ENCODE data around the gene RRP8. TPM values are rescaled to one million over a fixed set of nuclear protein-coding genes. Genes with fewer than 3 reads are reported as not detected.
A peak's percentile ranks its signal among the peaks of the same experiment; 100 is the strongest.

RRP8 gene
- total RNA-seq, 1 donor from 2014 or later = 29.4 TPM

GRCh38 chr11:6611092-6611962 is 7.9 kb upstream of the RRP8 start:
- no peaks in the 10 kb centered on the region for H3K9me3 Mint-ChIP-seq
- H3K4me3 Mint-ChIP-seq (ENCODE audit: low read depth) = peak overlapping the region; percentile 95
- H3K27ac Mint-ChIP-seq = peak overlapping the region; percentile 83
- intact Hi-C loops (cut with micrococcal nuclease) = loop anchor here (10.0 kb wide), 2 partner anchors 197 to 377 kb away; partner anchors contain the start of genes APBB1, CNGA4 and FHIP1B
- peaks cover 60% of the 10 kb centered on the region for H3K36me3 Mint-ChIP-seq (ENCODE audit: low read depth)
- no peak for DNase-seq (ENCODE audit: low spot score)
- peaks cover 39% of the 10 kb centered on the region for H3K4me1 Mint-ChIP-seq (ENCODE audit: low read depth)
- H3K27me3 Mint-ChIP-seq (ENCODE audit: low read depth) = no peaks in the 10 kb centered on the region

GRCh38 chr11:6610591-6610990 is 7.2 kb upstream of the RRP8 start:
- Mint-ChIP-seq H3K27ac (no peak overlapping the region), H3K27me3 (ENCODE audit: low read depth) (no peaks in the 10 kb centered on the region), H3K9me3 (no peaks in the 10 kb centered on the region), H3K4me1 (ENCODE audit: low read depth) (peaks cover 43% of the 10 kb centered on the region), H3K4me3 (ENCODE audit: low read depth) (peak overlapping the region; percentile 95), H3K36me3 (ENCODE audit: low read depth) (peaks cover 60% of the 10 kb centered on the region)
- no peak for DNase-seq (ENCODE audit: low spot score)
- intact Hi-C loops (cut with micrococcal nuclease) = loop anchor here (10.0 kb wide), 2 partner anchors 196 to 376 kb away; partner anchors contain the start of genes APBB1, CNGA4 and FHIP1B

- intact Hi-C loops (cut with micrococcal nuclease) = loop anchor here (5.0 to 10.0 kb wide), 3 partner anchors 195 to 375 kb away; partner anchors contain the start of genes APBB1, CAVIN3, CNGA4 and FHIP1B
- peaks cover 43% of the 10 kb centered on the region for H3K4me1 Mint-ChIP-seq (ENCODE audit: low read depth)
- DNase-seq (ENCODE audit: low spot score) = no peak
- peaks cover 50% of the 10 kb centered on the region for H3K36me3 Mint-ChIP-seq (ENCODE audit: low read depth)
- H3K9me3 Mint-ChIP-seq = no peaks in the 10 kb centered on the region
- H3K4me3 Mint-ChIP-seq (ENCODE audit: low read depth) = peak overlapping the region; percentile 40
- H3K27ac Mint-ChIP-seq = no peak overlapping the region
- no peaks in the 10 kb centered on the region for H3K27me3 Mint-ChIP-seq (ENCODE audit: low read depth)
These were observed 6.1 kb upstream of the RRP8 start for GRCh38 chr11:6609502-6610015.

- Mint-ChIP-seq H3K9me3 (no peaks in the 10 kb centered on the region), H3K36me3 (ENCODE audit: low read depth) (peaks cover 50% of the 10 kb centered on the region), H3K4me3 (ENCODE audit: low read depth) (no peak overlapping the region), H3K27me3 (ENCODE audit: low read depth) (no peaks in the 10 kb centered on the region), H3K4me1 (ENCODE audit: low read depth) (peaks cover 43% of the 10 kb centered on the region), H3K27ac (peak overlapping the region; percentile 23)
- no peak for DNase-seq (ENCODE audit: low spot score)
- intact Hi-C loops (cut with micrococcal nuclease) = loop anchor here (5.0 kb wide), 1 partner anchor 287 kb away; the partner anchor contains the start of gene CAVIN3
These were observed 5.5 kb upstream of the RRP8 start for GRCh38 chr11:6608726-6609501.

- Mint-ChIP-seq H3K36me3 (ENCODE audit: low read depth) (peaks cover 50% of the 10 kb centered on the region), H3K27ac (peak overlapping the region; percentile 93), H3K27me3 (ENCODE audit: low read depth) (no peaks in the 10 kb centered on the region), H3K9me3 (no peaks in the 10 kb centered on the region), H3K4me1 (ENCODE audit: low read depth) (peaks cover 43% of the 10 kb centered on the region), H3K4me3 (ENCODE audit: low read depth) (no peak overlapping the region)
- peak; percentile 5 for DNase-seq (ENCODE audit: low spot score)
- intact Hi-C loops (cut with micrococcal nuclease) = loop anchor here (5.0 kb wide), 1 partner anchor 286 kb away; the partner anchor contains the start of gene CAVIN3
These were observed 4.6 kb upstream of the RRP8 start for GRCh38 chr11:6608011-6608410.

GRCh38 chr11:6607190-6607795 is 3.9 kb upstream of the RRP8 start:
- no peaks in the 10 kb centered on the region for H3K9me3 Mint-ChIP-seq
- H3K27ac Mint-ChIP-seq = peak overlapping the region; percentile 93
- H3K36me3 Mint-ChIP-seq (ENCODE audit: low read depth) = peaks cover 53% of the 10 kb centered on the region
- intact Hi-C loops (cut with micrococcal nuclease) = loop anchor here (1.0 to 5.0 kb wide), 5 partner anchors 63 to 285 kb away; partner anchors contain the start of genes ARFIP2, CAVIN3, MRPL17 and TIMM10B
- H3K4me3 Mint-ChIP-seq (ENCODE audit: low read depth) = peak overlapping the region; percentile 55
- no peaks in the 10 kb centered on the region for H3K27me3 Mint-ChIP-seq (ENCODE audit: low read depth)
- DNase-seq (ENCODE audit: low spot score) = peak; percentile 6
- H3K4me1 Mint-ChIP-seq (ENCODE audit: low read depth) = peaks cover 46% of the 10 kb centered on the region

- Mint-ChIP-seq H3K4me1 (ENCODE audit: low read depth) (peaks cover 53% of the 10 kb centered on the region), H3K9me3 (no peaks in the 10 kb centered on the region), H3K27me3 (ENCODE audit: low read depth) (no peaks in the 10 kb centered on the region), H3K36me3 (ENCODE audit: low read depth) (peaks cover 57% of the 10 kb centered on the region), H3K4me3 (ENCODE audit: low read depth) (no peak overlapping the region), H3K27ac (peak overlapping the region; percentile 93)
- intact Hi-C loops (cut with micrococcal nuclease) = loop anchor here (1.0 to 5.0 kb wide), 5 partner anchors 64 to 284 kb away; partner anchors contain the start of genes ARFIP2, CAVIN3, MRPL17 and TIMM10B
- peak; percentile 61 for DNase-seq (ENCODE audit: low spot score)
These were observed 3.2 kb upstream of the RRP8 start for GRCh38 chr11:6606471-6607189.

- no peak overlapping the region for H3K4me3 Mint-ChIP-seq (ENCODE audit: low read depth)
- peaks cover 44% of the 10 kb centered on the region for H3K36me3 Mint-ChIP-seq (ENCODE audit: low read depth)
- DNase-seq (ENCODE audit: low spot score) = no peak
- H3K4me1 Mint-ChIP-seq (ENCODE audit: low read depth) = peaks cover 47% of the 10 kb centered on the region
- no peak overlapping the region for H3K27ac Mint-ChIP-seq
- intact Hi-C loops (cut with micrococcal nuclease) = loop anchor here (2.0 to 5.0 kb wide), 3 partner anchors 14 to 282 kb away; partner anchors contain the start of genes CAVIN3 and TPP1
- H3K9me3 Mint-ChIP-seq = no peaks in the 10 kb centered on the region
- H3K27me3 Mint-ChIP-seq (ENCODE audit: low read depth) = no peaks in the 10 kb centered on the region
These were observed 1.4 kb upstream of the RRP8 start for GRCh38 chr11:6604790-6605189.

- intact Hi-C loops (cut with micrococcal nuclease) = loop anchor here (2.0 kb wide), 2 partner anchors 15 to 73 kb away; partner anchors contain the start of gene TPP1
- H3K27me3 Mint-ChIP-seq (ENCODE audit: low read depth) = no peaks in the 10 kb centered on the region
- no peak overlapping the region for H3K4me3 Mint-ChIP-seq (ENCODE audit: low read depth)
- peaks cover 44% of the 10 kb centered on the region for H3K36me3 Mint-ChIP-seq (ENCODE audit: low read depth)
- no peaks in the 10 kb centered on the region for H3K9me3 Mint-ChIP-seq
- no peak overlapping the region for H3K27ac Mint-ChIP-seq
- peak; percentile 37 for DNase-seq (ENCODE audit: low spot score)
- peaks cover 43% of the 10 kb centered on the region for H3K4me1 Mint-ChIP-seq (ENCODE audit: low read depth)
These were observed 738 bp upstream of the RRP8 start for GRCh38 chr11:6604081-6604626.

GRCh38 chr11:6602096-6602940 is 1.1 kb downstream of the RRP8 start:
- Mint-ChIP-seq H3K9me3 (no peaks in the 10 kb centered on the region), H3K27ac (no peak overlapping the region), H3K4me3 (ENCODE audit: low read depth) (no peak overlapping the region), H3K4me1 (ENCODE audit: low read depth) (peaks cover 28% of the 10 kb centered on the region), H3K27me3 (ENCODE audit: low read depth) (no peaks in the 10 kb centered on the region), H3K36me3 (ENCODE audit: low read depth) (peaks cover 41% of the 10 kb centered on the region)
- DNase-seq (ENCODE audit: low spot score) = no peak
- intact Hi-C loops (cut with micrococcal nuclease) = no loop called here

- Mint-ChIP-seq H3K4me3 (ENCODE audit: low read depth) (no peak overlapping the region), H3K27me3 (ENCODE audit: low read depth) (no peaks in the 10 kb centered on the region), H3K27ac (no peak overlapping the region), H3K9me3 (no peaks in the 10 kb centered on the region), H3K4me1 (ENCODE audit: low read depth) (peaks cover 15% of the 10 kb centered on the region), H3K36me3 (ENCODE audit: low read depth) (peaks cover 43% of the 10 kb centered on the region)
- DNase-seq (ENCODE audit: low spot score) = no peak
- intact Hi-C loops (cut with micrococcal nuclease) = no loop called here
These were observed 2.4 kb downstream of the RRP8 start for GRCh38 chr11:6601041-6601461.
